ENCODE results near the gene TNFAIP8. TPM values are rescaled to one million over a fixed set of nuclear protein-coding genes. Genes with fewer than 3 reads are reported as not detected.

TNFAIP8 gene
- total and polyA plus RNA-seq, 9 of the 15 experiments (the other 6 are each of a cell fraction or from before 2014, with no cell fraction given) = 29.9 to 52.2 (median 44.8) TPM

DNA sequence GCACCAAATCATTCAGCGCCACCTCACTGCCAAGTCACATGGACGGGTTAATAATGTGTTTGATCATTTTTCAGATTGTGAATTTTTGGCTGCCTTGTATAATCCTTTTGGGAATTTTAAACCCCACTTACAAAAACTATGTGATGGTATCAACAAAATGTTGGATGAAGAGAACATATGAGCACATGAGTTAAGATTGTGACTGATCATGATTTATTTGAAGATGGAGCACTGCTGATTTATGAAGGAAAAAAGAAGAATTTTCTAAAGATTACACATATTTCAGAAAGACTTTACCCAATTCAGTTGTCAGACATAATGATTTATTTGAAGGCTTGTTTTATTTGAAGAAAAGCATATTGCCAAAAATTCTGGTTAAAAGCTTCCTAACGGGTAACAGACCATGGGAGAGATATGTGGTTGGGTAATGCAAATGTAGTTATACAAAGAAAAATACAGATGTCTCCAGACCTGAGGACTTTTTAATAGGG, 37.4 kb downstream of the TNFAIP8 start:
- Histone ChIP-seq H3K9me1 (ENCODE audit: control insufficient read depth, insufficient read depth, low read length) (no peaks in the 10 kb centered on the region), H3K27me3 (ENCODE audit: control insufficient read depth in 2 of 2, insufficient read depth in 2 of 2, low read length in 2 of 2) (no peaks in the 10 kb centered on the region), H3K4me3 (no peak overlapping the region), H3K4me2 (ENCODE audit: insufficient read depth, low read length) (no peak overlapping the region), H3K36me3 (ENCODE audit: control insufficient read depth, insufficient read depth, low read length) (peaks cover 17% of the 10 kb centered on the region), H2AFZ (ENCODE audit: low read depth, low read length) (no peak overlapping the region), H3K4me1 (replicated peaks in 1 of 2; ENCODE audit: control insufficient read depth in 2 of 2, insufficient read depth in 2 of 2, low read length in 2 of 2) (peaks cover 0 to 8% of the 10 kb centered on the region in 2 experiments; a peak in 3 of 5 replicates), H3K9me3 (replicated peaks; ENCODE audit: control insufficient read depth, insufficient read depth, low read depth, low read length) (no peaks in the 10 kb centered on the region), H3K27ac (ENCODE audit: extremely low read depth, low read depth, low read length) (no peak overlapping the region), H4K20me1 (replicated peaks; ENCODE audit: control insufficient read depth, insufficient read depth, low read length) (no peaks in the 10 kb centered on the region), H3K79me2 (ENCODE audit: control insufficient read depth, insufficient read depth, low read length) (peaks cover 10% of the 10 kb centered on the region), H3K9ac (ENCODE audit: insufficient read depth in 1 of 2, low read depth in 2 of 2, low read length in 2 of 2) (no peak overlapping the region)
- intact Hi-C loops (cut with micrococcal nuclease) = no loop called here
- no peak for DNase-seq (ENCODE audit: extremely low read depth in 1 of 4, low spot score in 3 of 4)
- no peak for ATAC-seq
- WGBS (ENCODE audit: insufficient coverage, low coverage, missing lambda C conversion rate) = 81% methylated on average over 3 of the region's 3 CpGs
- BruUV-seq (replicated peaks) = TSS peak; percentile 42
- TF ChIP-seq CEBPG (CRISPR knock-in tag; IDR thresholded peaks at IDR 0.05) = no peak
- 0 out of 4 replicates have a peak, but pooled peaks of 1 of the 2 experiments have one; percentile 22 for TF ChIP-seq CEBPG (tag; conservative IDR thresholded peaks at IDR 0.05 in 1 of 2, IDR thresholded peaks at IDR 0.05 in 1 of 2)
- TF ChIP-seq PHF8 (IDR thresholded peaks at IDR 0.05; ENCODE audit: borderline replicate concordance, low read length) = no peak
- peak; percentile 35 for TF ChIP-seq MEIS2 (IDR thresholded peaks at IDR 0.05; ENCODE audit: partially characterized antibody)
- CTCF ChIA-PET (ENCODE audit: low intra/inter-chr PET ratio) = no interaction called here
- FAIRE-seq = no peak
- POLR2A ChIA-PET = interaction anchor here (0.5 to 2.5 kb wide), 3 partner anchors 10 to 14 kb away, joined by 3 to 13 read pairs (median 3); no protein-coding TSS in a partner anchor
- in situ Hi-C loops (cut with MboI) = no loop called here

DNA sequence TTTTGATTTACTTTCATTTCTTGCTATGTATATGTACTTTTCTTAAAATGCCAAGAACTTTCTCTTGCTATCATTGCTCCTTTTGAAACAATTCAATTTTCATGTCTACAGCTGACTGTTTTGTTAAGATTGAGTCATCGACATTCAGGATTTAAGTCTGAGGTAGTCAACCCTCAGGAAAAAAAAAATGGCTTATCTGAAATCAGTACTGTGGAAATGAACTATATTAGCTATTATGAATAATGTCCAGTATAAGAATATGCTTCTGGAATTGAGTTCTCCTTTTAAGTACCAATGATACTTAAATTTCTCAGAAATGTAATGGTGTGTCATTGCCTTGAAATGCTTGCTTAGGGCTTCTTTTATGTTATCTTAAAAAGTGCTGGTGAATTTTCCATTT, 37.9 kb downstream of the TNFAIP8 start:
- ChIA-PET POLR2A (interaction anchor here (1.0 kb wide), 1 partner anchor 9 kb away, joined by 3 read pairs; no protein-coding TSS in a partner anchor), CTCF (ENCODE audit: low intra/inter-chr PET ratio) (no interaction called here)
- Histone ChIP-seq H3K4me1 (replicated peaks in 1 of 2; ENCODE audit: control insufficient read depth in 2 of 2, insufficient read depth in 2 of 2, low read length in 2 of 2) (peaks cover 0 to 8% of the 10 kb centered on the region in 2 experiments; a peak in 3 of 5 replicates), H3K27ac (ENCODE audit: extremely low read depth, low read depth, low read length) (no peak overlapping the region), H3K9ac (ENCODE audit: insufficient read depth in 1 of 2, low read depth in 2 of 2, low read length in 2 of 2) (no peak overlapping the region), H3K4me2 (ENCODE audit: insufficient read depth, low read length) (no peak overlapping the region), H3K9me1 (ENCODE audit: control insufficient read depth, insufficient read depth, low read length) (no peaks in the 10 kb centered on the region), H3K36me3 (ENCODE audit: control insufficient read depth, insufficient read depth, low read length) (peaks cover 17% of the 10 kb centered on the region), H3K79me2 (ENCODE audit: control insufficient read depth, insufficient read depth, low read length) (peaks cover 8% of the 10 kb centered on the region; the same call in 2 of the 3 replicates), H3K4me3 (no peak overlapping the region), H3K9me3 (replicated peaks; ENCODE audit: control insufficient read depth, insufficient read depth, low read depth, low read length) (no peaks in the 10 kb centered on the region), H2AFZ (ENCODE audit: low read depth, low read length) (no peak overlapping the region), H3K27me3 (ENCODE audit: control insufficient read depth in 2 of 2, insufficient read depth in 2 of 2, low read length in 2 of 2) (no peaks in the 10 kb centered on the region), H4K20me1 (replicated peaks; ENCODE audit: control insufficient read depth, insufficient read depth, low read length) (no peaks in the 10 kb centered on the region)
- no peak for DNase-seq (ENCODE audit: extremely low read depth in 1 of 4, low spot score in 3 of 4)
- in situ Hi-C loops (cut with MboI) (no loop called here), intact Hi-C loops (cut with micrococcal nuclease) (no loop called here)
- WGBS (ENCODE audit: insufficient coverage, low coverage, missing lambda C conversion rate) = 67% methylated on average over 1 of the region's 1 CpG
- ATAC-seq = no peak
- TF ChIP-seq, protein P1, sequence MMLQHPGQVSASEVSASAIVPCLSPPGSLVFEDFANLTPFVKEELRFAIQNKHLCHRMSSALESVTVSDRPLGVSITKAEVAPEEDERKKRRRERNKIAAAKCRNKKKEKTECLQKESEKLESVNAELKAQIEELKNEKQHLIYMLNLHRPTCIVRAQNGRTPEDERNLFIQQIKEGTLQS (IDR thresholded peaks at IDR 0.05) = peak; percentile 29; the same call in 1 of the 2 replicates
- TF ChIP-seq, protein P1 (CRISPR knock-in tag; conservative IDR thresholded peaks at IDR 0.05) = no peak
- TF ChIP-seq NONO (IDR thresholded peaks at IDR 0.05; ENCODE audit: low read depth in 2 of 2, low read length in 1 of 2) (no peak), CEBPG (CRISPR knock-in tag; IDR thresholded peaks at IDR 0.05) (no peak), CEBPG (tag; conservative IDR thresholded peaks at IDR 0.05 in 1 of 2, IDR thresholded peaks at IDR 0.05 in 1 of 2) (0 out of 4 replicates have a peak, but pooled peaks of 1 of the 2 experiments have one; percentile 22)
- no peak for FAIRE-seq
- BruUV-seq (replicated peaks) = no TSS peak
